ENCODE measurements around the gene CABP7.
A peak's percentile ranks its signal among the peaks of the same experiment; 100 is the strongest.

Gene CABP7

DNA sequence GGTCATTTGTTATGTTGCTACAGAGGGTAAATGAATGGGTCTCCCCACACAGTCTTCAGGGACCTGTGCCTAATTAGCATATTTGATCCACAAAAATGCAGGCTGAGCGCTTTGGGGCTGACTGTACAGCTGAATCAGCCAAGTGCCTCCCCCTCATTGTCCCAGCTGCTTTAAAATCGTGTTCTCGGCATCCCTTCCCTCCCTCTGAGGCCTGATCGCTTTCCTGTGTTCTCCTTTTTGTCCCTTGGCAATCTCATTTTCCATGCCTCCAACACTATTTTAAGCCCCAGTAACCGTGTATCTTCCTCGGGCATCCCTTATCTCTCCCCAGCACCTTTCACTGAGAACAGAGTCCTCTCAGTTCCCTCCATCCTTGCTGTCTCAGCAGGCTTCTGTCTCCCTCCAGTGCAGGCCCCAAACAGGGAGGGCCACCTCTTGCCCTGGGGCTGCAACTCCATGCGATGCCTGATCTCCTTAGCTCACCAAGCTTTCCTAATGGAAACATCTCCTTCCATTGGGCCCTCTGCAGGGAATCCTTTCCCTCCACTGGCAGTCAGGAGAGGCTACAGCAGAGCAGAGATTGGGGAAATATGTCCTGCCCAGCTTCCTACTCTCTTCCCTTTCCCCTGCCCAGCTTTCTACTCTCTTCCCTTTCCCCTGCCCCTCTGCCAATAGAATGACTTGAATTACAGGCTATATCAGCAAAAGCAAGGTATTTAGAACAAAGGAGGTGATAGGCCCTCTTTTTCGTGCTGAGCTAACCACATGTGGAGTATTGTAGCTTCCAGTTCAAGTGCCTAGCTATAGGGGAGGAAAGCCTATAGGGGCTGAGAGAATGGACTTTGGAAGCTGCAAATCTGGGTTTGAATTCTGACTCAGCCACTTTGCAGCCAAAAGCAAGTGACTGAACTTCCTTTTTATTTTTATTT lies 61.2 kb downstream of the CABP7 start:
- peak; percentile 17 for DNase-seq (ENCODE audit: low spot score)
